ENCODE results near the gene USP44. TPM values are rescaled to one million over a fixed set of nuclear protein-coding genes. Genes with fewer than 3 reads are reported as not detected.
A peak's percentile ranks its signal among the peaks of the same experiment; 100 is the strongest.

The USP44 gene
- total and polyA plus RNA-seq, 2 of the 13 experiments (the other 11 are each of a cell fraction or from before 2014, with no cell fraction given): 0.05 to 0.07 TPM

DNA sequence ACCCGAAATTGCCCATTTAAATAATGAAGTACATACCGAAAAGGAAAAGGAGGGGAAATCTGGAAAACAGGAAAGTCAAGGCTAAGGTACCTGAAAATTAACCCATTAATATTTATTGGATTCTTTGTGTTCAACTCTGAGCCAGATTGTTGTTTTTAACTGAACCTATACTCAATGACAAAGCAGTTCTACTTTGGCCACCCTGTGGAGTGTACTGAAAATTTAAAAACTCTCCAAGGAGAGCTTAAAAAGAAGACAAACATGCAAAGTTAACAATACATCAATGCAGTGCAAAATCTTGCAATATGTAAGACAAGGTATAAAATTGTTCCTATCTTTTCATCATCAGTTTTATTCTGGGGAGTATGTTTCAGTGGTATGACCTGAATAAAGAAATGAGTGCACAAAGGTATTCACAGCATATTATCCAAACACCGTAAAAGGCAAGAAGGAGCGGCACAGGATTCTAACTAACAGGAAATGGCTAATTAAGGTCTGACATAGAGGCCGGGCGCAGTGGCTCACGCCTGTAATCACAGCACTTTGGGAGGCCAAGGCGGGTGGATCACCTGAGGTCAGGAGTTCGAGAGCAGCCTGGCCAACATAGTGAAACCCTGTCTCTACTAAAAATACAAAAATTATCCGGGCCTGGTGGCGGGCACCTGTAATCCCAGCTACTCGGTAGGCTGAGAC lies 1.7 kb downstream of the USP44 start (continued):
- no peak for TF ChIP-seq NFRKB (IDR thresholded peaks at IDR 0.05)
- TF ChIP-seq TOE1 (CRISPR knock-in tag; IDR thresholded peaks at IDR 0.05): no peak

DNA sequence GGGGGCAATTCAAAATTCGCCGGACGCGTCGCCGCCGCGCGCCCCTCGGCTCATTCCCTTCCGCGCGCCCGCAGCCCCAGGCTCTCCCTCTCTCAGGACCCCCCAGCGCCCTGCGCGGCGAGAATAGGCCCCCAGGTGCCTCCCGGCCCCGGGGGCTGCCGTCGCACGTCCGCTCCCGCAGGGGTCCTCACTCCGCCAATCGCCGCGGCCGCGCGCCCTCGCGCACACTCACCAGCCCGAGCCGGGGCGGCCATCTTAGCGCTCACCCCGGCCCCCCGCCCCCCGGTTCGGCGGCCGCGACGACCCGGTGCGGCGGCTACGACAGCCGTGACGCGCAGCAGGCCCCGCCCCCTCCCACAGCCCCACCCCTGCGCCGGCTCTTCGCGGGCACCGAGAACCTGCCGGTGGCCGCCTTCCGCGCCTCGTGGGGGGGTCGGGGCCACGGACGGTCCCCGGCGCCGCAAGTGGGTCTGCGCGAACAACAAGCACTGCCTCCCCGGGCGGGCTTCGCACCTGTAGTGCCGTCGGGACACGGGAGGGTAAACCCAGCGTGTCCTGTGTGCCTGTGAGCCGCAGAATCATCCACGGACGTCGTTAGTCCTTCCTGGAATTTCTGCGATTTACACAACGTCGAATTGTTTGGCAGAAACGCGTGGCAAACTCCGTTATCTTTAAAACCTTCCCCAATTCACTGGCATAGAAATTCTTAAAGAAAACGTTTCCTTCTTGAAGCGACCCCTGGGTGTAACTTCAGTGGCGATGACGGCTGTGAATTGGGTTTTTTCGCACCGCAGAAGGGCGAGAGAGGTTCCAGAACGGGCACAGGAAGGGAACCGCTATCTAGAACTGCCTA lies 2.5 kb downstream of the USP44 start:
- TF ChIP-seq, protein P1, sequence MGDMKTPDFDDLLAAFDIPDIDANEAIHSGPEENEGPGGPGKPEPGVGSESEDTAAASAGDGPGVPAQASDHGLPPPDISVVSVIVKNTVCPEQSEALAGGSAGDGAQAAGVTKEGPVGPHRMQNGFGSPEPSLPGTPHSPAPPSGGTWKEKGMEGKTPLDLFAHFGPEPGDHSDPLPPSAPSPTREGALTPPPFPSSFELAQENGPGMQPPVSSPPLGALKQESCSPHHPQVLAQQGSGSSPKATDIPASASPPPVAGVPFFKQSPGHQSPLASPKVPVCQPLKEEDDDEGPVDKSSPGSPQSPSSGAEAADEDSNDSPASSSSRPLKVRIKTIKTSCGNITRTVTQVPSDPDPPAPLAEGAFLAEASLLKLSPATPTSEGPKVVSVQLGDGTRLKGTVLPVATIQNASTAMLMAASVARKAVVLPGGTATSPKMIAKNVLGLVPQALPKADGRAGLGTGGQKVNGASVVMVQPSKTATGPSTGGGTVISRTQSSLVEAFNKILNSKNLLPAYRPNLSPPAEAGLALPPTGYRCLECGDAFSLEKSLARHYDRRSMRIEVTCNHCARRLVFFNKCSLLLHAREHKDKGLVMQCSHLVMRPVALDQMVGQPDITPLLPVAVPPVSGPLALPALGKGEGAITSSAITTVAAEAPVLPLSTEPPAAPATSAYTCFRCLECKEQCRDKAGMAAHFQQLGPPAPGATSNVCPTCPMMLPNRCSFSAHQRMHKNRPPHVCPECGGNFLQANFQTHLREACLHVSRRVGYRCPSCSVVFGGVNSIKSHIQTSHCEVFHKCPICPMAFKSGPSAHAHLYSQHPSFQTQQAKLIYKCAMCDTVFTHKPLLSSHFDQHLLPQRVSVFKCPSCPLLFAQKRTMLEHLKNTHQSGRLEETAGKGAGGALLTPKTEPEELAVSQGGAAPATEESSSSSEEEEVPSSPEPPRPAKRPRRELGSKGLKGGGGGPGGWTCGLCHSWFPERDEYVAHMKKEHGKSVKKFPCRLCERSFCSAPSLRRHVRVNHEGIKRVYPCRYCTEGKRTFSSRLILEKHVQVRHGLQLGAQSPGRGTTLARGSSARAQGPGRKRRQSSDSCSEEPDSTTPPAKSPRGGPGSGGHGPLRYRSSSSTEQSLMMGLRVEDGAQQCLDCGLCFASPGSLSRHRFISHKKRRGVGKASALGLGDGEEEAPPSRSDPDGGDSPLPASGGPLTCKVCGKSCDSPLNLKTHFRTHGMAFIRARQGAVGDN (CRISPR knock-in tag; IDR thresholded peaks at IDR 0.05): peak; percentile 37
- peak; percentile 76 for TF ChIP-seq YY1 (IDR thresholded peaks at IDR 0.05; ENCODE audit: insufficient read depth, insufficient replicate concordance, low read depth, low read length)
- no peak for TF ChIP-seq RFXAP (CRISPR knock-in tag; IDR thresholded peaks at IDR 0.05; ENCODE audit: borderline replicate concordance)
- peak; percentile 28; the same call in 1 of the 2 replicates for TF ChIP-seq ZNF777 (CRISPR knock-in tag; IDR thresholded peaks at IDR 0.05)
- in situ Hi-C loops (cut with HindIII; ENCODE audit: extremely low pct_ligation_motif_present, low pct_unique_long_range_greater_than_20kb): loop anchor here (25.0 kb wide), 1 partner anchor 436 kb away; no protein-coding TSS in a partner anchor
- intact Hi-C loops (cut with micrococcal nuclease; ENCODE audit: unreplicated experiment): no loop called here
- Histone ChIP-seq H3K9me3 (ENCODE audit: low read length) (peaks cover 4% of the 10 kb centered on the region), H3K79me2 (ENCODE audit: insufficient read depth, low read length) (no peaks in the 10 kb centered on the region), H3K4me1 (ENCODE audit: insufficient read depth, low read length) (no peaks in the 10 kb centered on the region), H4K20me1 (ENCODE audit: insufficient read depth, low read length) (no peaks in the 10 kb centered on the region), H2AFZ (ENCODE audit: low read length) (no peak overlapping the region), H3K36me3 (replicated peaks in 1 of 2; ENCODE audit: control insufficient read depth in 1 of 2, insufficient read depth in 2 of 2, low read length in 2 of 2) (no peaks in the 10 kb centered on the region), H3K9ac (ENCODE audit: insufficient read depth, low read depth, low read length) (no peak overlapping the region), H3K27ac (ENCODE audit: extremely low read length, insufficient read depth, low read length) (no peak overlapping the region), H3K4me3 (replicated peaks in 1 of 3; ENCODE audit: insufficient read depth in 1 of 3, low read depth in 2 of 3, low read length in 3 of 3) (peak overlapping the region; percentile 37 to 60 (median 49); a peak in 4 of 6 replicates), H3K4me2 (ENCODE audit: low read depth, low read length) (peak overlapping the region; percentile 49), H3K27me3 (ENCODE audit: control insufficient read depth in 1 of 2, insufficient read depth in 2 of 2, low read length in 2 of 2) (peaks cover 0 to 35% of the 10 kb centered on the region in 2 experiments; a peak in 2 of 5 replicates)
- DNase-seq (ENCODE audit: low spot score) (no peak), FAIRE-seq (no peak), ATAC-seq (peak; percentile 38; the same call in 2 of the 3 replicates)
- 79% methylated on average over 92 of the region's 98 CpGs for WGBS (ENCODE audit: low lambda C conversion rate)
- no TSS peak for BruUV-seq (replicated peaks)
- POLR2A ChIA-PET: no interaction called here
- CTCF ChIA-PET (ENCODE audit: low intra/inter-chr PET ratio, low total read pairs): no interaction called here

Data from HepG2 (cell line).